Ascending aorta (tissue), 2 donors: ENCODE results near the gene DOCK3. TPM values are rescaled to one million over a fixed set of nuclear protein-coding genes. Genes with fewer than 3 reads are reported as not detected.

Source experiments
- DNase-seq, 2 donors: peaks; one replicate each; pipeline ENCODE4 v3.0.0-alpha.2; 2019; ENCODE audit warnings: low spot score in 2 of 2
- H3K27ac ChIP-seq, 2 donors: fragments of 200-600 bp; sonication (generic); one replicate each; pipeline ENCODE4 v1.5.1; 2016 to 2017; ENCODE audit warnings: mild to moderate bottlenecking in 1 of 2
- H3K27me3 ChIP-seq: fragments of 200-600 bp; sonication (generic); one replicate; pipeline ENCODE4 v1.5.1; 2017
- H3K36me3 ChIP-seq, 2 donors: fragments of 200-600 bp; sonication (generic); one replicate each; pipeline ENCODE4 v1.5.1; 2016
- H3K4me1 ChIP-seq, 2 donors: fragments of 200-600 bp; sonication (generic); one replicate each; pipeline ENCODE4 v1.5.1; 2016 to 2017; ENCODE audit warnings: mild to moderate bottlenecking in 1 of 2
- H3K4me3 ChIP-seq, 2 donors: fragments of 200-600 bp; sonication (generic); one replicate each; pipeline ENCODE4 v1.5.1; 2016 to 2017; ENCODE audit warnings: mild to moderate bottlenecking in 1 of 2
- H3K9me3 ChIP-seq, 2 donors: fragments of 200-600 bp; sonication (generic); one replicate each; pipeline ENCODE4 v1.5.1; 2016
- intact Hi-C: fragments of 100-400 bp; cut with DNase I; formaldehyde crosslinking; loops from one replicate; pipeline ENCODE4 v1.15.1; 2023
- total RNA-seq: library from RNA; depleted of rRNA; stranded (reverse); fragments of >200 nt; gene quantifications from one replicate; pipeline ENCODE4 v1.1.0, GENCODE V29; 2016
- TF ChIP-seq, protein P1 (sequence below), 3 experiments: fragments of 200-600 bp in 2 of 3; fragments of 450-650 bp in 1 of 3; sonication (generic) in 2 of 3; IDR thresholded peaks; one replicate each; pipeline ENCODE4 v1.5.1; 2016 to 2019; ENCODE audit warnings: antibody characterized with exemption in 3 of 3, mild to moderate bottlenecking in 1 of 3, moderate library complexity in 1 of 3

Gene DOCK3
- total RNA-seq, 1 donor from 2014 or later: 3.9 TPM

GRCh38 chr3:51350751-51351150, 676.0 kb downstream of the DOCK3 start:
- no peaks in the 10 kb centered on the region for H3K36me3 ChIP-seq
- H3K4me3 ChIP-seq: no peak overlapping the region
- intact Hi-C loops: no loop called here
- no peaks in the 10 kb centered on the region for H3K27me3 ChIP-seq
- no peak overlapping the region for H3K27ac ChIP-seq
- no peaks in the 10 kb centered on the region for H3K4me1 ChIP-seq
- H3K9me3 ChIP-seq: no peaks in the 10 kb centered on the region
- no peak for DNase-seq
- TF ChIP-seq, protein P1, sequence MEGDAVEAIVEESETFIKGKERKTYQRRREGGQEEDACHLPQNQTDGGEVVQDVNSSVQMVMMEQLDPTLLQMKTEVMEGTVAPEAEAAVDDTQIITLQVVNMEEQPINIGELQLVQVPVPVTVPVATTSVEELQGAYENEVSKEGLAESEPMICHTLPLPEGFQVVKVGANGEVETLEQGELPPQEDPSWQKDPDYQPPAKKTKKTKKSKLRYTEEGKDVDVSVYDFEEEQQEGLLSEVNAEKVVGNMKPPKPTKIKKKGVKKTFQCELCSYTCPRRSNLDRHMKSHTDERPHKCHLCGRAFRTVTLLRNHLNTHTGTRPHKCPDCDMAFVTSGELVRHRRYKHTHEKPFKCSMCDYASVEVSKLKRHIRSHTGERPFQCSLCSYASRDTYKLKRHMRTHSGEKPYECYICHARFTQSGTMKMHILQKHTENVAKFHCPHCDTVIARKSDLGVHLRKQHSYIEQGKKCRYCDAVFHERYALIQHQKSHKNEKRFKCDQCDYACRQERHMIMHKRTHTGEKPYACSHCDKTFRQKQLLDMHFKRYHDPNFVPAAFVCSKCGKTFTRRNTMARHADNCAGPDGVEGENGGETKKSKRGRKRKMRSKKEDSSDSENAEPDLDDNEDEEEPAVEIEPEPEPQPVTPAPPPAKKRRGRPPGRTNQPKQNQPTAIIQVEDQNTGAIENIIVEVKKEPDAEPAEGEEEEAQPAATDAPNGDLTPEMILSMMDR (IDR thresholded peaks at IDR 0.05): no peak

GRCh38 chr3:51353131-51353530, 678.4 kb downstream of the DOCK3 start:
- intact Hi-C loops: no loop called here
- no peak for DNase-seq
- Histone ChIP-seq H3K27me3 (no peaks in the 10 kb centered on the region), H3K9me3 (no peaks in the 10 kb centered on the region), H3K36me3 (no peaks in the 10 kb centered on the region), H3K4me1 (no peaks in the 10 kb centered on the region), H3K4me3 (no peak overlapping the region), H3K27ac (no peak overlapping the region)
- TF ChIP-seq, protein P1 (IDR thresholded peaks at IDR 0.05): no peak

GRCh38 chr3:51353691-51354090, 679.0 kb downstream of the DOCK3 start:
- intact Hi-C loops: no loop called here
- H3K36me3 ChIP-seq: no peaks in the 10 kb centered on the region
- H3K27ac ChIP-seq: no peak overlapping the region
- no peaks in the 10 kb centered on the region for H3K9me3 ChIP-seq
- H3K4me3 ChIP-seq: no peak overlapping the region
- no peak for DNase-seq
- H3K4me1 ChIP-seq: no peaks in the 10 kb centered on the region
- TF ChIP-seq, protein P1 (IDR thresholded peaks at IDR 0.05): no peak
- no peaks in the 10 kb centered on the region for H3K27me3 ChIP-seq

DNA sequence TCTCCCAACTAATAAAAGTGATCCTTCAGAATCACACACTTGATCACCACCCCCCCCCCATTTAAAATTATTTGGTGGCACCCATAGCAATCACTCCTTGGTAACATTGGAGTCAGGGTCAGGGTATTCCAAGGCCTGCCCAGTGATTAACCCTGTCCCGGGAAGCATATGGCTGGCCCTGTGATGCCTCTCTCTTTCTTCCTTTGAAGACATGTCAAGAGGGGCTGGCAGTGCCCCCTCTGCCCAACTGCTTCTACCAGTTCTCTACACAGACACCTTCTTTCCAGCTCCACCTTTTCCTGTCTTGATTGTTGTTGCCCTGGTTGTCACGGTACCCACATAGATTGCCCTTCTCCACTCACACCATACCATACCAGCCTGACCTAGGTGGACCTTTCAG, 679.4 kb downstream of the DOCK3 start:
- no peak overlapping the region for H3K27ac ChIP-seq
- DNase-seq: no peak
- TF ChIP-seq, protein P1 (IDR thresholded peaks at IDR 0.05): no peak
- no peaks in the 10 kb centered on the region for H3K9me3 ChIP-seq
- H3K36me3 ChIP-seq: no peaks in the 10 kb centered on the region
- no peak overlapping the region for H3K4me3 ChIP-seq
- no peaks in the 10 kb centered on the region for H3K4me1 ChIP-seq
- no peaks in the 10 kb centered on the region for H3K27me3 ChIP-seq
- intact Hi-C loops: no loop called here

GRCh38 chr3:51354731-51355615, 680.2 kb downstream of the DOCK3 start:
- Histone ChIP-seq H3K4me1 (no peaks in the 10 kb centered on the region), H3K36me3 (no peaks in the 10 kb centered on the region), H3K4me3 (no peak overlapping the region), H3K27me3 (no peaks in the 10 kb centered on the region), H3K27ac (no peak overlapping the region), H3K9me3 (no peaks in the 10 kb centered on the region)
- TF ChIP-seq, protein P1 (IDR thresholded peaks at IDR 0.05): no peak
- no peak for DNase-seq
- intact Hi-C loops: no loop called here
